K562 (cell line): Measurements from ENCODE around the gene PLXDC2. TPM values are rescaled to one million over a fixed set of nuclear protein-coding genes. Genes with fewer than 3 reads are reported as not detected.

Source experiments
- ATAC-seq: fragments of 200-7000 bp; cut with Tn5 transposase; 3 replicates; pipeline ENCODE4 v1.9.1; 2020; ENCODE audit warnings: moderate library complexity
- BruUV-seq: library from RNA; stranded (reverse); fragments of 400-500 nt; replicated peaks from 2 replicates; lab custom pipeline; 2021; lab: Mats Ljungman, UMichigan
- CTCF ChIA-PET: fragments of 300-600 bp; formaldehyde crosslinking; extraction: SDS; loops from one replicate; lab custom pipeline; 2021; ENCODE audit warnings: low intra/inter-chr PET ratio; lab: Yijun Ruan, JAX
- POLR2A ChIA-PET: fragments of 300-600, 350-650 bp; sonication (Branson Sonifier 250); formaldehyde crosslinking; extraction: SDS; loops from one replicate; lab custom pipeline; 2021; ENCODE audit warnings: antibody characterized with exemption, inconsistent platforms; lab: Yijun Ruan, JAX
- DNase-seq, 4 experiments: peaks; one replicate each; pipeline versions ENCODE4 v3.0.0 to v3.0.0-alpha.2; 2011 to 2018; ENCODE audit warnings: low spot score in 3 of 4, mixed read lengths in 3 of 4; ENCODE audit errors: extremely low read depth in 1 of 4
- FAIRE-seq: peaks from 2 replicates; lab custom pipeline; 2011; peaks lifted over from hg19 to GRCh38; lab: Jason Lieb, UNC
- H2AFZ ChIP-seq: 2 replicates; pipeline ENCODE4 v1.6.0; 2011; ENCODE audit warnings: low read depth, low read length, control low read depth, inconsistent platforms
- H3K27ac ChIP-seq: fragments of 200-600 bp; 3 replicates; pipeline ENCODE4 v1.8.0; 2011; ENCODE audit warnings: low read depth, mild to moderate bottlenecking, control low read depth, inconsistent platforms, low read length, moderate library complexity, mixed read lengths; ENCODE audit errors: extremely low read depth
- H3K27me3 ChIP-seq, 2 experiments: fragments of 300-600 bp in 1 of 2; 2 replicates in 1 of 2; 3 replicates in 1 of 2; pipeline versions ENCODE4 v1.6.0 to v1.8.0; 2011; ENCODE audit warnings: inconsistent platforms in 2 of 2, low read length in 2 of 2, mild to moderate bottlenecking in 1 of 2, mixed read lengths in 1 of 2, moderate library complexity in 1 of 2; ENCODE audit not compliant: control insufficient read depth in 2 of 2, insufficient read depth in 2 of 2
- H3K36me3 ChIP-seq: fragments of 300-600 bp; 3 replicates; pipeline ENCODE4 v1.8.0; 2011; ENCODE audit warnings: mild to moderate bottlenecking, low read length, inconsistent platforms; ENCODE audit not compliant: control insufficient read depth, insufficient read depth
- H3K4me1 ChIP-seq, 2 experiments: fragments of 200-600 bp in 1 of 2; replicated peaks in 1 of 2; 2 replicates in 1 of 2; 3 replicates in 1 of 2; pipeline versions ENCODE4 v1.5.1 to v1.8.0; 2011; ENCODE audit warnings: inconsistent platforms in 2 of 2, low read length in 2 of 2, mild to moderate bottlenecking in 1 of 2, mixed read lengths in 1 of 2, moderate library complexity in 1 of 2; ENCODE audit not compliant: control insufficient read depth in 2 of 2, insufficient read depth in 2 of 2
- H3K4me2 ChIP-seq: 2 replicates; pipeline ENCODE4 v1.6.1; 2011; ENCODE audit warnings: low read length, control low read depth, inconsistent platforms, mixed read lengths; ENCODE audit not compliant: insufficient read depth
- H3K4me3 ChIP-seq: fragments of 200-600 bp; sonication (generic), shearing (Covaris generic); 2 replicates; pipeline ENCODE4 v1.5.1; 2016; ENCODE audit warnings: control low read depth, inconsistent platforms
- H3K79me2 ChIP-seq: fragments of 200-600 bp; 3 replicates; pipeline ENCODE4 v1.8.0; 2011; ENCODE audit warnings: low read length, inconsistent platforms; ENCODE audit not compliant: control insufficient read depth, insufficient read depth
- H3K9ac ChIP-seq, 2 experiments: 2 replicates each; pipeline versions ENCODE4 v1.6.0 to v1.6.1; 2011; ENCODE audit warnings: low read depth in 2 of 2, low read length in 2 of 2, control low read depth in 1 of 2, inconsistent platforms in 1 of 2, mild to moderate bottlenecking in 1 of 2, mixed read lengths in 1 of 2; ENCODE audit not compliant: insufficient read depth in 1 of 2
- H3K9me1 ChIP-seq: one replicate; pipeline ENCODE4 v1.6.0; 2011; ENCODE audit warnings: inconsistent platforms, mild to moderate bottlenecking, low read length, moderate library complexity; ENCODE audit not compliant: control insufficient read depth, insufficient read depth
- H3K9me3 ChIP-seq: replicated peaks from 2 replicates; pipeline ENCODE4 v1.5.1; 2011; ENCODE audit warnings: low read depth, low read length, inconsistent platforms; ENCODE audit not compliant: control insufficient read depth, insufficient read depth
- H4K20me1 ChIP-seq: replicated peaks from 2 replicates; pipeline ENCODE4 v1.6.1; 2011; ENCODE audit warnings: low read length, inconsistent platforms, mixed read lengths; ENCODE audit not compliant: control insufficient read depth, insufficient read depth
- CBFA2T2 ChIP-seq: fragments of 450-650 bp; conservative IDR thresholded peaks from 2 replicates; pipeline ENCODE4 v1.6.1; 2017; ENCODE audit warnings: mild to moderate bottlenecking
- CREB1 ChIP-seq, 2 experiments: sonication (generic) in 1 of 2; formaldehyde crosslinking in 1 of 2; IDR thresholded peaks; 2 replicates each; pipeline versions ENCODE4 v1.6.1 to v1.8.0; 2012 to 2022; ENCODE audit warnings: inconsistent platforms in 1 of 2, mild to moderate bottlenecking in 1 of 2, missing genetic modification reagents in 1 of 2, moderate library complexity in 1 of 2
- ELF4 ChIP-seq: fragments of 450-650 bp; formaldehyde crosslinking; IDR thresholded peaks from 2 replicates; pipeline ENCODE4 v1.4.0; 2022; ENCODE audit warnings: missing genetic modification characterization
- RAD51 ChIP-seq: fragments of 450-650 bp; IDR thresholded peaks from 2 replicates; pipeline ENCODE4 v1.7.1; 2016; ENCODE audit warnings: low read depth, mild to moderate bottlenecking, borderline replicate concordance
- RBM14 ChIP-seq: fragments of 200-400 bp; formaldehyde crosslinking; IDR thresholded peaks from 2 replicates; pipeline ENCODE4 v1.6.1; 2018; ENCODE audit warnings: low read depth, mild to moderate bottlenecking, low read length, moderate library complexity, borderline replicate concordance; ENCODE audit not compliant: insufficient read depth
- RFX1 ChIP-seq: fragments of 450-650 bp; IDR thresholded peaks from 2 replicates; pipeline ENCODE4 v1.6.1; 2016; ENCODE audit warnings: mild to moderate bottlenecking, moderate library complexity
- RUNX1 ChIP-seq: sonication (generic); IDR thresholded peaks from 2 replicates; pipeline ENCODE4 v1.6.1; 2016; ENCODE audit warnings: antibody characterized with exemption, low read depth
- ZNF253 ChIP-seq: fragments of 250-450 bp; sonication (Bioruptor Pico); conservative IDR thresholded peaks from 2 replicates; pipeline ENCODE4 v1.6.1; 2021; ENCODE audit warnings: mild to moderate bottlenecking
- ZNF354B ChIP-seq: fragments of 250-450 bp; sonication (Bioruptor Pico); IDR thresholded peaks from 2 replicates; pipeline ENCODE4 v1.4.0; 2020
- WGBS: fragments of 100-300 bp; shearing (Covaris generic); methylation state at CpG from one replicate; pipeline ENCODE4 v1.1.6; 2016; ENCODE audit warnings: low coverage, mixed read lengths; ENCODE audit not compliant: insufficient coverage; ENCODE audit errors: missing lambda C conversion rate; 5-methylcytosine and 5-hydroxymethylcytosine counted together
- in situ Hi-C: fragments of 300-500 bp; cut with MboI; formaldehyde crosslinking; loops from 4 replicates; pipeline ENCODE4 v1.15.0; 2018; ENCODE audit warnings: inconsistent platforms, mixed read lengths
- intact Hi-C: fragments of 100-400 bp; cut with micrococcal nuclease; formaldehyde crosslinking; loops from 2 replicates; pipeline ENCODE4 v1.14.2; 2022
- polyA plus RNA-seq, 8 experiments: library from polyadenylated mRNA; depleted of rRNA in 4 of 8; stranded (reverse) in 5 of 8; unstranded in 3 of 8; fragments of >200 nt; fragmentation: Nextera tagmentation in 2 of 8; fragmentation: Illumina TruSeq in 1 of 8; extraction: Ambion mirVana in 2 of 8; extraction: Trizol in 1 of 8; gene quantifications; 2 replicates each; pipeline versions ENCODE4 v1.2.1 to v1.2.3, GENCODE V29; 2011 to 2014; ENCODE audit warnings: inconsistent platforms in 1 of 8, missing spikeins in 1 of 8
- total RNA-seq, 7 experiments: library from RNA; depleted of rRNA in 6 of 7; stranded (reverse); fragments of >200 nt in 6 of 7; fragmentation: Illumina TruSeq in 2 of 7; extraction: Trizol in 2 of 7; gene quantifications; 2 replicates each; pipeline versions ENCODE4 v1.2.1 to v1.2.3, GENCODE V29; 2011 to 2021; ENCODE audit warnings: low replicate concordance in 1 of 7

Gene PLXDC2
- total and polyA plus RNA-seq, 9 of the 15 experiments (the other 6 are each of a cell fraction or from before 2014, with no cell fraction given): 0.01 to 0.33 (median 0.10) TPM; not detected in 3

DNA sequence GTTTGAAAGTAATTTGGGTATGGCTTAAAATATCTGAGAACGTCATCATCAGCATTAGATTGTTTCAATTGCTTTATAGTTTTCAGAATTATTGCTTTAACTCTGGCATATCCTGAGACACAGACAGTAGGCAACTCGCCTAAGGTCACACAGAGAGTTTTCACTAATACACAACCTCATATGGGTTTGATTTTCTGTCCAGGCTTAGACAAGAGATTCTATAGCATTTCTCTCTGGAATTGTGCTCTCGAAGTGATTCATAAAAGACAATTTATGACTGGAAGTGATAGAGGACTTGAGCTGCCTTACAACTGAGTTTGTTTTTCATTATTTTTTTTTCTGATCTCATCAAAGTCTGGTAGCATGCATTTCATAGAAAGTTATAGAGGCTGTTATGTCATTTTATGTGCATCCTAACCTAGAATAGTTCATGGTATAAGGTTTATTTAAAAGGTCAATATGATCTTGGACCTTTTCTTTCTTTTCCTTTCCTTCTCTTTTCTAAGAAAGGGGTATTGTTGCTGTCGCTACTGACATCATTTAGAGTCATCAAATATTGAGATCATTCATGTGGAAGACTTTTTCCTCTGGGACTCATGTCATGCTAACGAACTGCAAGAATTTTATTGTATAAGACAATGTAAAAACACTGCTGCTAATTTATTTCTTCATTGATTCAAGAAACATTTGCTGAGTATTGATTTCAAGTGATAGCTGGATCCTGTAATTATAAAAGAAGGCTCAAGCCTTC is 278.2 kb downstream of the PLXDC2 start (continued):
- no peak for TF ChIP-seq CREB1 (IDR thresholded peaks at IDR 0.05)
- TF ChIP-seq CREB1 (CRISPR knock-in tag; IDR thresholded peaks at IDR 0.05): no peak
- no peak for TF ChIP-seq ELF4 (CRISPR knock-in tag)
- TF ChIP-seq RUNX1: no peak
- no peak for TF ChIP-seq RAD51
- TF ChIP-seq RBM14: no peak
- no peak for TF ChIP-seq CBFA2T2
- no peak for TF ChIP-seq ZNF354B (CRISPR knock-in tag)

DNA sequence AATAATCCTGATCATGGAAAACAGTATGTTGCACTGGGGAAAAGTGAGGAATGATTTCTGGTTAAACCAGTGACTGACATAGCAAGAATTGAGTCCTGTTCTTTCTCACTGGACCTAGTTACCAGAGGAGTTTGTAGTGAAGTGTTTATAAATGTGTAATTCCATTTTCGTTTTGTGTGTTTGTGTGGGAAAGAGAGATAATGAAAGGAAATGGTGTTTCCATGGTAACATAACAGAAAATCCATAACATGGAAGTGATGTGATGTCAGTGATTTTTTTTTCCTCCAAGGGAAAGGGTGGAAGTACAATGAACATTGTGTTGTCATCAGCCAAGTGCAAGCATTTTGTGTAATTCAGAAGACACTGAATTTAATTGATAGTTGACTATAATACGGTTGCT is 283.9 kb downstream of the PLXDC2 start:
- intact Hi-C loops: no loop called here
- 0% methylated on average over 2 of the region's 2 CpGs for WGBS

More for the DNA sequence above, 283.9 kb downstream of the PLXDC2 start:
- no peak overlapping the region for H2AFZ ChIP-seq
- TF ChIP-seq ZNF253 (CRISPR knock-in tag) (no peak), RFX1 (peak; percentile 62)
- TF ChIP-seq, all 486 proteins: peak for 1
- no peaks in the 10 kb centered on the region for H3K27me3 ChIP-seq
- no peaks in the 10 kb centered on the region for H4K20me1 ChIP-seq
- ChIA-PET CTCF (no interaction called here), POLR2A (no interaction called here)
- H3K4me1 ChIP-seq: no peaks in the 10 kb centered on the region
- no peaks in the 10 kb centered on the region for H3K9me1 ChIP-seq
- no peak overlapping the region for H3K27ac ChIP-seq
- in situ Hi-C loops: no loop called here
- no peaks in the 10 kb centered on the region for H3K79me2 ChIP-seq
- no peaks in the 10 kb centered on the region for H3K36me3 ChIP-seq
- no TSS peak for BruUV-seq
- ATAC-seq (no peak), DNase-seq (no peak), FAIRE-seq (no peak)
- no peak overlapping the region for H3K4me2 ChIP-seq
- no peaks in the 10 kb centered on the region for H3K9me3 ChIP-seq
- no peak overlapping the region for H3K4me3 ChIP-seq
- H3K9ac ChIP-seq: no peak overlapping the region
